GM21423 (cell line): ENCODE data around the gene PLEK2.

Source experiments
- ATAC-seq: cut with Tn5 transposase; IDR thresholded peaks from one replicate; pipeline ENCODE4 v1.9.1; 2021; ENCODE audit warnings: mild to moderate bottlenecking, moderate library complexity; ENCODE audit not compliant: unreplicated experiment

The PLEK2 gene

GRCh38 chr14:67405771-67406170 is 6.2 kb downstream of the PLEK2 start:
- ATAC-seq: no peak

DNA sequence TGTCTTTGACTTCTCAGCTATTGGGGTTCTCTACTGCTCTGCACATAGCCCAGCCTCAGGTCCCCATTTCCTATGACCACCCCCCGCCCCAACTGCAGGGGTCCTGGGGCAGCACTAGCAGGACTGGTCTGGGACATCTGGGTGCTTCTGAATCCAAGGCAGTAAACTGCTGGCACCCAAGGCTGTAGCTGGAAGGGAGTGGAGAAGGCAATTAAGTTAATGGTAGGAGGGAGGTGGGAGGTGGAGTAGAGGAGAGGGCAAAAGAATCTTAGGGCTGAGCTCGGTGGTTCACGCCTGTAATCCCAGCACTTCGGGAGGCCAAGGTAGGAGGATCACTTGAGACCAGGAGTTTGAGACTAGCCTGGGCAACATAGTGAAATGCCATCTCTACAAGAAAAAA is 11.5 kb downstream of the PLEK2 start:
- ATAC-seq: no peak

DNA sequence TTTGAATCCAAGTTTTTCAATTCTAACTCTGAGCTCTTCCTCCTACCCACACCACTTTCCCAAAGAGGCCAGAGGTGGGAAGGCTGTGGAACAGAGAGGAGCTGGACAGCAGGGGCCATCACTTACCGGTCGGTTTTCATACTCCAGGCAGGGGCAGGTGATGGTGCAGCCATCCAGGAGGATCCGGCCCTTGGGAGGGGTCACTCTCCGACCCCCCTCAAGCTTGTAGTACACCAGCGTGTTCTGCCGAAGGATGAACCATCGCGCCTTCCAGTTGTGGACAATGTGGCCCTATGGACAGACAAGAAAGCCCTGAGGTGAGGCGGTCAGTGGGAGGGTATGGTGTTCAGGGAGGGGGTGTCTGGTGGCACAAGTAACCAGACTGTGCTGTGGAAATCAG is 14.4 kb downstream of the PLEK2 start:
- ATAC-seq: no peak

DNA sequence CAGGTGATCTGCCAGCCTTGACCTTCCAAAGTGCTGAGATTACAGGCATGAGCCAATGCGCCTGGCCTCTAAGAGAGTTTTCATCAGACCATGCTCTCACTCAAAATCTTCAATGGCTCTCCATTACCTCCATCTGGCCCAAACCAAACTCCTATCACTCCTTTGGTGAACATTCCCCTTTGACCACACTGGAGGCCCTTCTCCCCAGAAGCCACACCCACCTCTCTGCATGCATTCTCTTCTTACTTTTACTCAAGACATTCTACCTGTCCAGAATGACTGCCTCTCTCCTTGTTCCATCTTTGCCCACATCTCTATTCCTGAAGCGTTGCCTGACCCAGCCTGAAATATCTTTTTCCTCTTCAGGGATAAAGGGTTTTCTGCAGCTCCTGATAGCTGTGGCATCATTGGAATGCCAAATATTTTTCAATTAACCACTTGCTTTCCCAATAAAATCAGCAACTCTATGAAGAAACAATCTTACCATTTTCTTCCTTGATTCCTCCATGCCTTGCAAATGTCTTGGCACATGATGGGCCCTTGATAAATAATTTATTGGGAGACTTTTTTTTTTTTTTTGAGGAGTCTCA is 15.5 kb downstream of the PLEK2 start:
- no peak for ATAC-seq

- ATAC-seq: no peak
Observed at GRCh38 chr14:67395876-67396189, 16.1 kb downstream of the PLEK2 start.

GRCh38 chr14:67395086-67395875 is 16.7 kb downstream of the PLEK2 start:
- no peak for ATAC-seq

GRCh38 chr14:67393689-67394088 is 18.3 kb downstream of the PLEK2 start:
- no peak for ATAC-seq

GRCh38 chr14:67392800-67393199 is 19.2 kb downstream of the PLEK2 start:
- no peak for ATAC-seq

DNA sequence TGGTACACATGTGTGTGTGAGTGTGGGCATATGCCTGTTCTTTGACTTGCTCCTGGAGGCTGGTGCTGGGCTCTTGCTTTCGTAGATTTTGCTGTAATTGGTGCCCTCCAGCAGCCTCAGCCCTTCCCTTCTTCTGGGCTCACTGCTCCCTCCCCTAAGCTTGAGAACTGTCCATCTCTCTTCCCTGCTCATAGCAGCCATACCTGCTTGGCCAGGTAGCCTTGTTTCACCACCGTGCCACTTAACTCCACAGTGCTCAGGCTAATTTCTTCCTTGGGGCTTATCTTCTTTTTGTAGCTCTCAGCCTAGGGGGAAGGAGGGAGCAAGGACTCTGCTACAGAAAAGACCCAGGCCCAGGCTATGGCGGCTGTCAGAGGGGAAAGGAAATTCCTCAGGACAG is 19.8 kb downstream of the PLEK2 start:
- no peak for ATAC-seq

DNA sequence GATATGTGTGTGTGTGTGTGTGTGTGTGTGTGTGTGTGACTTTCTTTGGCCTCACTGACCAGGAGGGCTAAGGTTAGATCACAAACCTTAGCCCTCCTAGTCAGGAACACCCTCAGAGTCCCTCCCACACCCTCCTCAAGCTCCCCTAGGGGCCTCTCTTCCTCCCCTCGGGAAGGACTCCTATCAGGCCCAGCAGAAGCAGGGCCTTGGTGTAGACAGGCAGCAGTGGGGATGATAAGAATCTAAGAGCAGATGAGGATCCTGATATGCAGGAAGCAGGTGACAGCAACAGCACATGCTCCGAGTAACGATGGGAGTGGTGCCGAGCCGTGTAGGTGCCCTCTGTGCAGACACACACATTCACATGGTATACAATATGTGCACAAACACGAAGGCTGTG is 20.7 kb downstream of the PLEK2 start:
- no peak for ATAC-seq

- no peak for ATAC-seq
Observed at GRCh38 chr14:67389811-67390534, 22.0 kb downstream of the PLEK2 start.

GRCh38 chr14:67389275-67389674 is 22.7 kb downstream of the PLEK2 start:
- ATAC-seq: no peak

DNA sequence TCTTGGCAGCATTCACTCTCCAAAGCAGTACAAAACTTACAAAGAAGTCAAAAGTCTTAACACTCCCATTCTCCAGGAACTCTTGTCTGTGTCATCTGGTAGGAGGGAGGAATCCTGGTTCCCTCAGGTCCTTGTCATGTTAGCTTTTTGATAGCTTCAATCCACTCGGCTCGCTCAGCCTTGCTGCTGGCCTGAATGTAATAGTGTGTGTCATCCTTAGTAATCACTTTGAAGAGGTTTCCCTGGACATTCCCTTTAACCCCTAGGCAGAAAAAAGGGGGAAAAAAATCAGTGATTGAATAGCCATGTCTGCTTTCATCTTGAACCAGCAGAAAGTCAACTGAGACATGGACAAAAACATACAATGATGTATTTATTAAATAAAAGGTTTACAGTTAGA is 24.8 kb downstream of the PLEK2 start:
- ATAC-seq: no peak

- no peak for ATAC-seq
Observed at GRCh38 chr14:67385618-67386017, 26.3 kb downstream of the PLEK2 start.

DNA sequence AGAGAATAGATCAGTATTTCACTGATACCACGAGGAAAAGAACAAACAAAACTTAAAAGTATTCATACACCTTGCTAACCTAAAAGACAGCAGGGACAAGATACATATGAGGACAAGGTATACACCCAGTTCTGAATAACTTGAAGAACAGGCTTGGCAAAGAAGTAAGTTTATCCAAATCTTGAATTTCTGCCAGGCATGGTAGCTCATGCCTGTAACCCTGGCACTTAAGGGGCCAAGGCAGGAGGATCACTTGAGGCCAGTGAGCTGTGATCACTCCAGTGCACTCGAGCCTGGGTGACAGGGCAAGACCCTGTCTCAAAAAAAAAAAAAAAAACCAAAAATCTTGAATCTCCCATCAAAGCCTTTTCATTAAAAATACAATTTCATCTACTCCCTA is 26.8 kb downstream of the PLEK2 start:
- ATAC-seq: no peak

DNA sequence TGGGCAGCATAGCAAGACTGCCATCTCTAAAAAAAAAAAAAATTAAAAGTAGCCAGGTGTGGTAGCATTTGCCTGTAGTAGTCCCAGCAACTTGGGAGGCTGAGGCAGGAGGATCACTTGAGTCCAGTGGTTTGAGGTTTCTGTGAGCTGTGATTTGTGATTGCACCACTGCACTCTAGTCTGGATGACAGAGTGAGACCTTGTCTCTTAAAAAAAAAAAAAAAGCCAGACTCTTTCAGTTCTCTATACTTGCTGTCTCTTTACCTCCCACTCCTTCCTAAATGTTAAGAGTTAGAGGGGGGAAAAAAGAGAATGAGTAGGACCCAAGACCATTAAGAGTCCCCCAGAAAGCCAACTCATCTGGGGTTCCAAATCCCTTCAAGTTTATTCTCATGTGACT is 34.0 kb downstream of the PLEK2 start:
- ATAC-seq: no peak

DNA sequence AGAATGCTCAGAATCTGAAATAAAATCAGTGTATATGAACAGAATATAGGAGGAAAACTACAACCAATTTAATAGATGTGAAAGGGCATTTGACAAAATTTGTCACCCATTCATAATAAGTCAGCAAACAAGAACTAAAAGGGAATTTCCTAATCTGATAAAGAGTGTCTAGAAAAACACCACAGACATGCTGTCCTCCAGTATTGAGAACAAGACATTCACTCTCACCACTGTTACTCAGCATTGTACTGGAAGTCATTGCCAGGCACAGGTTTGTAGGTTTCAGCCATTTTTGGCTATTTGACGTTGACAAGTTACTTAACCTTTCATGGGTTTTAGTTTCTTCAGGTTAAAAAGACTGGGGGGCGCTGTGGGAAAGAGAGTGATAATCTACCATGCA is 38.6 kb downstream of the PLEK2 start:
- ATAC-seq: no peak

GRCh38 chr14:67372833-67373232 is 39.1 kb downstream of the PLEK2 start:
- no peak for ATAC-seq

DNA sequence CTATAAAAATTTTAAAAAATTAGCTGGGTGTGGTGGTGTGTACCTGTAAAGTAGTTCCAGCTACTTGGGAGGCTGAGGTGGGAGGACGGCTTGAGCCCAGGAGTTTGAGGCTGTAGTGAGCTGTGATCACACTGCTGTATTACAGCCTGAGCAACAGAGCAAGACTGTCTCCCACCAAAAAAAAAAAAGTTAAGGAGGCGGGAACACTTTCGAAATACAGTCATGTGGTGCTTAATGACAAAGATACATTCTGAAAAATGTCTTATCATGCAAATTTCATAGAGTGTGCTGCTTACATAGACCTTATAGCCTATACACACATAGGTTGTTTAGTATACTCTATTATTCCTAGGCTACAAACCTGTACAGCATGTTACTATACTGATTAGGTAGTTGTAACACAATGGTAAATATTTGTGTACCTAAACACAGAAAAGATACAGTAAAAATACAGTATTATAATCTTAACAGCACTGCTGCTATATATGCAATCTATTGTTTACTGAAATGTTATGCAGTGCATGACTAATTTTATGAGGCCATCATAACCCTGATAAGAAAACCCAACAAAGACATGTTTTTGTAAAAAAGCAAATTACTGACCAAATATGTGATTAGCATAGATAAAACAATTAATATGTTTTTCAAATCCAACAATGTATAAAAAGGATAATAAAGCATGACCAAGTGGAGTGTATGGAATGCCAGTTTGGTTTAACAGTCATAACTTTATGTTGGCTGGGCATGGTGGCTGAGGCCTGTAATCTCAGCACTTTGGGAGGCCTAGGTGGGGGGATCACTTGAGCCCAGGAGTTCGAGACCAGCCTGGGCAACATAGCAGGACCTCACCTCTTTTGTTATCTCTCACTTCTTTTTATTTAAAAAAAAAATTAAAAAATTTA is 40.5 kb downstream of the PLEK2 start:
- ATAC-seq: no peak

GRCh38 chr14:67370830-67371229 is 41.1 kb downstream of the PLEK2 start:
- no peak for ATAC-seq

- no peak for ATAC-seq
Observed at GRCh38 chr14:67365476-67365875, 46.5 kb downstream of the PLEK2 start.
